Measurements from ENCODE around the gene IFNL1. TPM values are rescaled to one million over a fixed set of nuclear protein-coding genes. Genes with fewer than 3 reads are reported as not detected.

IFNL1 gene
- polyA plus RNA-seq, 1 experiment, result not detected

DNA sequence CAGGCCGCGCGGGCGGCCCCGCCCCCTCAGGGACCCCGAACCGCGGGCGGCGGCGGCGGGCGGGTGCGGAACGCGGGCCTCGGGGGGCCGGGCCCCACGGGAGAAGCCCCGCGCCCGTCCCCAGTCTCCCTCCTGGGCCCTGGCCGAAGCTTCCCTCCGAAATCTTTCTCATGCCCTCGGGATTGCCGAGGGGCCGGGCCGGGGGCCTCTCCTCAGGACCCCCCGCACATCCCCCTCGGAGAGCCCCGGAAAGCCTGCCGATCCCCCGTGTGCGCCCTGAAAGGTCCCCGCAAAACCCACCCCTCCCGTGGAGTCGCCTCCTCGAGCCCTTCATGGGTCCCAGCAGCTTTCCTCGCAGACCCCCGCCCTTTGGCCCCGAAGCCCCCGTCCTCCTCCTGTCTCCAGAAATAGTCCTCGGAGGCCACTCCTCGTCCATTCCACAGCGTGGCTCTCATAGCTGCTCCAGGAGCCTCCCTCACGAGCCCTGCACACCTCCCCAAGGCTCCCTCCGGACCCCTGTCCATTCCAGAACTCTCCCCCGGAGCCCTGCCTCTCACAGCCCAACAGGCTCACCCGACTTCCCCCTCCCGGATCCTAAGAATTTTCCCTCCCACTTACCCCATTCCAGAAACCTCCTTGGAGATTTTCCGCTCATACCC lies 46.6 kb downstream of the IFNL1 start:
- Histone ChIP-seq H3K27me3 (ENCODE audit: control insufficient read depth, insufficient read depth, low read length) (no peaks in the 10 kb centered on the region), H3K4me3 (ENCODE audit: low read depth, low read length) (peak overlapping the region; percentile 94), H3K36me3 (ENCODE audit: control insufficient read depth, insufficient read depth, low read length) (0 out of 2 replicates have a peak, but pooled peaks cover 1% of the 10 kb centered on the region)
- TF ChIP-seq CTCF (IDR thresholded peaks at IDR 0.05; ENCODE audit: insufficient read depth, low read depth, low read length), result no peak
- POLR2A ChIA-PET, result interaction anchor here (0.5 to 1.3 kb wide), 2 partner anchors 93 to 819 kb away, joined by 3 to 11 read pairs; partner anchors contain the start of gene RPS16
- no peak for DNase-seq (ENCODE audit: low read depth)
- CTCF ChIA-PET, result interaction anchor here (0.6 to 2.4 kb wide), 10 partner anchors 8 to 221 kb away, joined by 3 to 11 read pairs (median 5); partner anchors contain the start of genes MED29 and PAF1

DNA sequence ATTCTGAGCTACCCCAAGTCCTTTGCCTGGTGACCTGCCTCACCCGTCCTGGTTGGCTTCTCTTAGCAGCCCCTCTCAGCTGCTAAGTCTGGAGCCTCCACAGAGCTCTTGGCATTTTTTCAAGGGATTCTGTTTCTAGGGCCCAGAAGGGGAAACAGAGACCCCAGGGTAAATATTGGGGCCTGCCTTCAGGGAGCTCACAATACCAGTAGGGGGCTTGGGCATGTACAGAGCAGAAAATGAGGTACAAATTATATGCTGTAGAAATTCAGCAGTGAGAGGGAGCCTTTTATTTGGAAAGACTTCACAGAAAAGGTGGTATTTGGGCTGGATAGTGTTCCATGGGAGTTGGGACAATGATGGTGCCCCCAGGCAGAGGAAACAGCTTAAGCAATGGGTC lies 49.7 kb downstream of the IFNL1 start:
- peak; percentile 2; the same call in 1 of the 2 replicates for TF ChIP-seq CTCF (IDR thresholded peaks at IDR 0.05; ENCODE audit: insufficient read depth, low read depth, low read length)
- no peak overlapping the region for H3K4me3 ChIP-seq (ENCODE audit: low read depth, low read length)
- H3K27me3 ChIP-seq (ENCODE audit: control insufficient read depth, insufficient read depth, low read length), result no peaks in the 10 kb centered on the region
- ChIA-PET CTCF (interaction anchor here (0.6 to 1.3 kb wide), 5 partner anchors 9 to 65 kb away, joined by 3 to 4 read pairs (median 3); partner anchors contain the start of genes MED29 and PAF1), POLR2A (no interaction called here)
- DNase-seq (ENCODE audit: low read depth), result no peak
- H3K36me3 ChIP-seq (ENCODE audit: control insufficient read depth, insufficient read depth, low read length), result peaks cover 7% of the 10 kb centered on the region

DNA sequence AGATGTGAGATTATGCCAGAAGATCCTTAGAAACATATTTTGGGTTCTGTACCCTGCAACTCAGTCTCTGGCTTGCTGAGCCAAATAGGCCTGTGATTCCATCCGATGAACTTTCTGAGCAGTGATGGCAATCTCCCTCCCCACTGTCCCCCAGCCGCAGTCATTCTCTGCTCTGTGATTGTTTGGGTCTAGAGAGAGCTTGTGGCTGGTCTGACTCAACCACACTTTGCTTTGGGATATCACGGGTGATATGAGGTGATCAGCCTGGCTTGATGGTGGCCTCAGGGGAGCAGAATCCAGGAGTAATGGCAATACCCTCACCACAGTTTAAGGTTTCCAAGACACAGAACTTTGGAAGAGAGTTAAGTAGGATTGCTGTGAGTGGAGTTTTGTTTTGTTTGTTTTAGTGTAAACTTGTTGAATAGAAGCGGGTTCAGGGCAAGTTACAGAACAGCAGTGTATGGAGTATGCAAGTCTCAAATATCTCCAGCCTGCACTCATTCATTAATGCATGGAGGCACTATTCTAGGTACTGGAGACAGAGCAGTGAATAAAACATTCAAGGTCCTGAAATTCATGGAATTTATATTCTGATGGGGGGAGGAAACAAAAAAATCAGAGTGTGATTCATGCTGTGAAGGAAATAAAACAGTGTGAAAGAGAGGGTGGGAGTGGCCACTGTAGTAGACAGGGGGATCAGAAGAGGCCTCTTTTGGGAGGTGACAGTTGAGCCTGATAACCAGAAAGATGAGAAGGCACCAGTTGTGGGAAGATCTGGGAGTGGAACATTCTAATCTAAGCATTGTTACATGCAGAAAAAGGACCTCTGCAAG lies 51.3 kb downstream of the IFNL1 start:
- TF ChIP-seq CTCF (IDR thresholded peaks at IDR 0.05; ENCODE audit: insufficient read depth, low read depth, low read length), result no peak
- no peak for DNase-seq (ENCODE audit: low read depth)
- Histone ChIP-seq H3K4me3 (ENCODE audit: low read depth, low read length) (no peak overlapping the region), H3K36me3 (ENCODE audit: control insufficient read depth, insufficient read depth, low read length) (peaks cover 11% of the 10 kb centered on the region), H3K27me3 (ENCODE audit: control insufficient read depth, insufficient read depth, low read length) (no peaks in the 10 kb centered on the region)
- CTCF ChIA-PET, result interaction anchor here (0.6 to 0.7 kb wide), 2 partner anchors 9 to 71 kb away, joined by 3 read pairs; no protein-coding TSS in a partner anchor
- POLR2A ChIA-PET, result interaction anchor here (0.7 kb wide), 1 partner anchor 59 kb away, joined by 5 read pairs; no protein-coding TSS in a partner anchor

Small RNAs within 50 kb of the gene (small RNA-seq; reads per million reads assigned to genes)
- not detected for gene AC011445.2 (ENCODE audit: insufficient read length, low read depth, low replicate concordance)

Other genes with a start within 250 kb of the IFNL1 start
- not detected in 2 replicates for gene ACP7, start 212.0 kb upstream of the IFNL1 start, polyA plus RNA-seq (2011; rRNA removed)
- gene PAK4, start 170.6 kb upstream of the IFNL1 start, polyA plus RNA-seq (2011; rRNA removed), result 10.2 and 19.6 TPM in 2 replicates
- 0.04 TPM in 2 replicates for gene NCCRP1, start 99.4 kb upstream of the IFNL1 start, polyA plus RNA-seq (2011; rRNA removed)
- gene SYCN, start 92.1 kb upstream of the IFNL1 start, polyA plus RNA-seq (2011; rRNA removed), result not detected in 2 replicates
- not detected in 2 replicates for gene IFNL3, start 51.4 kb upstream of the IFNL1 start, polyA plus RNA-seq (2011; rRNA removed)
- gene IFNL4, start 47.6 kb upstream of the IFNL1 start, polyA plus RNA-seq (2011; rRNA removed), result not detected in 2 replicates
- gene IFNL2, start 28.0 kb upstream of the IFNL1 start, polyA plus RNA-seq (2011; rRNA removed), result not detected in 2 replicates
- gene LRFN1, start 24.5 kb downstream of the IFNL1 start, polyA plus RNA-seq (2011; rRNA removed), result 0.02 and 0.06 TPM in 2 replicates
- gene GMFG, start 39.6 kb downstream of the IFNL1 start, polyA plus RNA-seq (2011; rRNA removed), result 0.50 and 0.56 TPM in 2 replicates
- gene SAMD4B, start 46.0 kb downstream of the IFNL1 start, polyA plus RNA-seq (2011; rRNA removed), result 45.7 and 75.7 TPM in 2 replicates
- 50.2 and 51.8 TPM in 2 replicates for gene PAF1, start 94.7 kb downstream of the IFNL1 start, polyA plus RNA-seq (2011; rRNA removed)
- gene MED29, start 95.0 kb downstream of the IFNL1 start, polyA plus RNA-seq (2011; rRNA removed), result 28.5 and 36.6 TPM in 2 replicates
- gene ZFP36, start 110.4 kb downstream of the IFNL1 start, polyA plus RNA-seq (2011; rRNA removed), result 4.8 and 9.5 TPM in 2 replicates
- 12.5 and 20.6 TPM in 2 replicates for gene PLEKHG2, start 116.3 kb downstream of the IFNL1 start, polyA plus RNA-seq (2011; rRNA removed)
- 2,401 and 2,896 TPM in 2 replicates for gene RPS16, start 139.5 kb downstream of the IFNL1 start, polyA plus RNA-seq (2011; rRNA removed)
- gene SUPT5H, start 149.2 kb downstream of the IFNL1 start, polyA plus RNA-seq (2011; rRNA removed), result 55.2 and 81.8 TPM in 2 replicates
- gene TIMM50, start 184.4 kb downstream of the IFNL1 start, polyA plus RNA-seq (2011; rRNA removed), result 86.1 and 97.8 TPM in 2 replicates
- gene DLL3, start 202.5 kb downstream of the IFNL1 start, polyA plus RNA-seq (2011; rRNA removed), result 0.71 and 1.0 TPM in 2 replicates
- not detected in 2 replicates for gene SELENOV, start 218.7 kb downstream of the IFNL1 start, polyA plus RNA-seq (2011; rRNA removed)
- 2.2 and 2.3 TPM in 2 replicates for gene EID2B, start 236.4 kb downstream of the IFNL1 start, polyA plus RNA-seq (2011; rRNA removed)
- gene EID2, start 243.8 kb downstream of the IFNL1 start, polyA plus RNA-seq (2011; rRNA removed), result 5.5 and 7.9 TPM in 2 replicates

Data from BJ (cell line).